Ascending aorta (tissue), 2 donors: Measurements from ENCODE around the gene DRAM1. TPM values are rescaled to one million over a fixed set of nuclear protein-coding genes. Genes with fewer than 3 reads are reported as not detected.

Experiments
- DNase-seq, 2 donors: peaks; one replicate each; pipeline ENCODE4 v3.0.0-alpha.2; 2019; ENCODE audit warnings: low spot score in 2 of 2
- H3K27ac ChIP-seq, 2 donors: fragments of 200-600 bp; sonication (generic); one replicate each; pipeline ENCODE4 v1.5.1; 2016 to 2017; ENCODE audit warnings: mild to moderate bottlenecking in 1 of 2
- H3K27me3 ChIP-seq: fragments of 200-600 bp; sonication (generic); one replicate; pipeline ENCODE4 v1.5.1; 2017
- H3K36me3 ChIP-seq, 2 donors: fragments of 200-600 bp; sonication (generic); one replicate each; pipeline ENCODE4 v1.5.1; 2016
- H3K4me1 ChIP-seq, 2 donors: fragments of 200-600 bp; sonication (generic); one replicate each; pipeline ENCODE4 v1.5.1; 2016 to 2017; ENCODE audit warnings: mild to moderate bottlenecking in 1 of 2
- H3K4me3 ChIP-seq, 2 donors: fragments of 200-600 bp; sonication (generic); one replicate each; pipeline ENCODE4 v1.5.1; 2016 to 2017; ENCODE audit warnings: mild to moderate bottlenecking in 1 of 2
- H3K9me3 ChIP-seq, 2 donors: fragments of 200-600 bp; sonication (generic); one replicate each; pipeline ENCODE4 v1.5.1; 2016
- CTCF ChIP-seq, 3 experiments: fragments of 200-600 bp in 2 of 3; fragments of 450-650 bp in 1 of 3; sonication (generic) in 2 of 3; IDR thresholded peaks; one replicate each; pipeline ENCODE4 v1.5.1; 2016 to 2019; ENCODE audit warnings: antibody characterized with exemption in 3 of 3, mild to moderate bottlenecking in 1 of 3, moderate library complexity in 1 of 3
- intact Hi-C: fragments of 100-400 bp; cut with DNase I; formaldehyde crosslinking; loops from one replicate; pipeline ENCODE4 v1.15.1; 2023
- total RNA-seq: library from RNA; depleted of rRNA; stranded (reverse); fragments of >200 nt; gene quantifications from one replicate; pipeline ENCODE4 v1.1.0, GENCODE V29; 2016

The DRAM1 gene
- total RNA-seq, 1 donor from 2014 or later, result 8.8 TPM

GRCh38 chr12:101941306-101942249 lies 64.2 kb downstream of the DRAM1 start:
- intact Hi-C loops, result loop anchor here (10.0 kb wide), 1 partner anchor 1603 kb away; no protein-coding TSS in a partner anchor
- no peaks in the 10 kb centered on the region for H3K9me3 ChIP-seq
- H3K4me3 ChIP-seq, result no peak overlapping the region
- H3K36me3 ChIP-seq, result no peaks in the 10 kb centered on the region
- H3K27ac ChIP-seq, result peak overlapping the region in 1 of 2 donors; percentile 36
- no peak for TF ChIP-seq CTCF (IDR thresholded peaks at IDR 0.05)
- no peaks in the 10 kb centered on the region for H3K4me1 ChIP-seq
- no peaks in the 10 kb centered on the region for H3K27me3 ChIP-seq
- no peak for DNase-seq

GRCh38 chr12:101942250-101942605 lies 64.8 kb downstream of the DRAM1 start:
- intact Hi-C loops, result loop anchor here (10.0 kb wide), 1 partner anchor 1603 kb away; no protein-coding TSS in a partner anchor
- no peak overlapping the region for H3K4me3 ChIP-seq
- no peak for TF ChIP-seq CTCF (IDR thresholded peaks at IDR 0.05)
- H3K27ac ChIP-seq, result no peak overlapping the region
- no peaks in the 10 kb centered on the region for H3K4me1 ChIP-seq
- H3K27me3 ChIP-seq, result no peaks in the 10 kb centered on the region
- H3K36me3 ChIP-seq, result no peaks in the 10 kb centered on the region
- H3K9me3 ChIP-seq, result no peaks in the 10 kb centered on the region
- DNase-seq, result no peak

- DNase-seq, result no peak
- Histone ChIP-seq H3K27me3 (no peaks in the 10 kb centered on the region), H3K4me1 (no peaks in the 10 kb centered on the region), H3K4me3 (no peak overlapping the region), H3K9me3 (no peaks in the 10 kb centered on the region), H3K36me3 (no peaks in the 10 kb centered on the region), H3K27ac (no peak overlapping the region)
- TF ChIP-seq CTCF (IDR thresholded peaks at IDR 0.05), result no peak
- intact Hi-C loops, result loop anchor here (10.0 kb wide), 1 partner anchor 1599 kb away; no protein-coding TSS in a partner anchor
Observed at GRCh38 chr12:101945369-101946232, 68.2 kb downstream of the DRAM1 start.

- no peak for TF ChIP-seq CTCF (IDR thresholded peaks at IDR 0.05)
- no peaks in the 10 kb centered on the region for H3K27me3 ChIP-seq
- H3K4me1 ChIP-seq, result no peaks in the 10 kb centered on the region
- no peaks in the 10 kb centered on the region for H3K36me3 ChIP-seq
- H3K9me3 ChIP-seq, result no peaks in the 10 kb centered on the region
- H3K27ac ChIP-seq, result no peak overlapping the region
- intact Hi-C loops, result loop anchor here (10.0 kb wide), 1 partner anchor 1599 kb away; no protein-coding TSS in a partner anchor
- no peak overlapping the region for H3K4me3 ChIP-seq
- DNase-seq, result no peak
Observed at GRCh38 chr12:101946233-101946611, 68.8 kb downstream of the DRAM1 start.

DNA sequence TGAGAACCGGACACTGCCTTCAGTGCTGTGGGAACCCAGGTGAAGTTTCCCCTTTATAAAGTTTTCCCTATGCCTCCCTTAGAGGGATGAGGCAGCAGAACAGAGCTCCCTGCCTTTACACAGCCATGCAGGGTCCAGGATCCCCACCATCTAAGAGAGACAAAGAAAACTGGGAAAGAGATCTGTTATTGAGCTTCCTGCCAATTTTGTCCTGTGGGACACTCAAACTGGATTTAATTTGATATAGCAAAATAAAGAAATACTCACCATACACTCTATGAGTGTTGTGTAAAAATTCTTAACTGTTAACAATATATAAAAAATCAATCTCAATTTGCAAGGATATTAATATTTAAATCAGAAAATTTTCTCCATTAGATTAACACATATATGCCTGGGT lies 69.9 kb downstream of the DRAM1 start:
- intact Hi-C loops, result loop anchor here (10.0 kb wide), 1 partner anchor 1597 kb away; no protein-coding TSS in a partner anchor
- no peak for TF ChIP-seq CTCF (IDR thresholded peaks at IDR 0.05)
- DNase-seq, result no peak
- Histone ChIP-seq H3K4me1 (no peaks in the 10 kb centered on the region), H3K27ac (no peak overlapping the region), H3K4me3 (no peak overlapping the region), H3K27me3 (no peaks in the 10 kb centered on the region), H3K36me3 (no peaks in the 10 kb centered on the region), H3K9me3 (no peaks in the 10 kb centered on the region)
